HL-60/S4 treated with phorbol 12-myristate 13-acetate at 8.2 ng/mL for 4 days and 3 days (cell line): ENCODE measurements around the gene MEIOB.
"Not testable (repeated sequence)": the region's sequence is repeated elsewhere in the genome, so short reads cannot be mapped to it uniquely, and the experiment has no call there.

Experiments used
- in situ Hi-C: fragments of 300-500 bp; cut with MboI; formaldehyde crosslinking; loops from 2 replicates; pipeline ENCODE4 v1.15.0; 2022; ENCODE audit warnings: low sequenced_read_pairs

The MEIOB gene

GRCh38 chr16:1816396-1817275, 55.3 kb downstream of the MEIOB start:
- in situ Hi-C loops, result no loop called here

GRCh38 chr16:1815461-1815860, 56.5 kb downstream of the MEIOB start:
- in situ Hi-C loops, result no loop called here

- in situ Hi-C loops, result no loop called here
Observed at GRCh38 chr16:1812732-1813163, 59.2 kb downstream of the MEIOB start.

- in situ Hi-C loops, result no loop called here
Observed at GRCh38 chr16:1810536-1810935, 61.4 kb downstream of the MEIOB start.

- in situ Hi-C loops, result no loop called here
Observed at GRCh38 chr16:1810106-1810505, 61.9 kb downstream of the MEIOB start.

- in situ Hi-C loops, result no loop called here
Observed at GRCh38 chr16:1809281-1809801, 62.6 kb downstream of the MEIOB start.

GRCh38 chr16:1808691-1809090, 63.3 kb downstream of the MEIOB start:
- in situ Hi-C loops, result no loop called here

GRCh38 chr16:1807626-1808025, 64.3 kb downstream of the MEIOB start:
- in situ Hi-C loops, result no loop called here

- in situ Hi-C loops, result no loop called here
Observed at GRCh38 chr16:1800701-1801100, 71.3 kb downstream of the MEIOB start.

- in situ Hi-C loops, result not testable (repeated sequence)
Observed at GRCh38 chr16:1799263-1799662, 72.7 kb downstream of the MEIOB start.

GRCh38 chr16:1794908-1795666, 76.9 kb downstream of the MEIOB start:
- in situ Hi-C loops, result no loop called here

GRCh38 chr16:1794221-1794871, 77.6 kb downstream of the MEIOB start:
- in situ Hi-C loops, result no loop called here

GRCh38 chr16:1793578-1794220, 78.3 kb downstream of the MEIOB start, which contains the start of gene IGFALS:
TSS of gene IGFALS (minus strand) at chr16:1793705. CDS start at chr16:1793652, 53 bp downstream.
- in situ Hi-C loops, result no loop called here

- in situ Hi-C loops, result no loop called here
Observed at GRCh38 chr16:1792836-1793577, 79.0 kb downstream of the MEIOB start.

- in situ Hi-C loops, result no loop called here
Observed at GRCh38 chr16:1791943-1792812, 79.8 kb downstream of the MEIOB start.

GRCh38 chr16:1791256-1791942, 80.6 kb downstream of the MEIOB start:
- in situ Hi-C loops, result no loop called here

GRCh38 chr16:1790611-1791255, 81.2 kb downstream of the MEIOB start:
- in situ Hi-C loops, result no loop called here

- in situ Hi-C loops, result no loop called here
Observed at GRCh38 chr16:1790261-1790610, 81.7 kb downstream of the MEIOB start.
